Measurements from ENCODE around the gene GPR15. TPM values are rescaled to one million over a fixed set of nuclear protein-coding genes. Genes with fewer than 3 reads are reported as not detected.

The GPR15 gene
- total RNA-seq, 1 donor from 2014 or later, result 2.5 TPM

- intact Hi-C loops (cut with DNase I), result no loop called here
- Histone ChIP-seq H3K4me1 (no peaks in the 10 kb centered on the region), H3K36me3 (no peaks in the 10 kb centered on the region), H3K9me3 (no peaks in the 10 kb centered on the region), H3K4me3 (no peak overlapping the region), H3K27ac (no peak overlapping the region), H3K27me3 (no peaks in the 10 kb centered on the region)
- no peak for TF ChIP-seq CTCF (IDR thresholded peaks at IDR 0.05)
- no peak for ATAC-seq
- no peak for DNase-seq
Measured at GRCh38 chr3:98560911-98561310, 29.1 kb downstream of the GPR15 start.

GRCh38 chr3:98561727-98562521 lies 30.1 kb downstream of the GPR15 start:
- ATAC-seq (no peak), DNase-seq (no peak)
- Histone ChIP-seq H3K36me3 (no peaks in the 10 kb centered on the region), H3K27me3 (no peaks in the 10 kb centered on the region), H3K4me1 (no peaks in the 10 kb centered on the region), H3K9me3 (no peaks in the 10 kb centered on the region), H3K4me3 (no peak overlapping the region), H3K27ac (no peak overlapping the region)
- TF ChIP-seq CTCF (IDR thresholded peaks at IDR 0.05), result no peak
- intact Hi-C loops (cut with DNase I), result no loop called here

- no peak for DNase-seq
- Histone ChIP-seq H3K36me3 (no peaks in the 10 kb centered on the region), H3K4me1 (no peaks in the 10 kb centered on the region), H3K9me3 (no peaks in the 10 kb centered on the region), H3K27ac (no peak overlapping the region), H3K4me3 (no peak overlapping the region), H3K27me3 (no peaks in the 10 kb centered on the region)
- TF ChIP-seq CTCF (IDR thresholded peaks at IDR 0.05), result no peak
- no peak for ATAC-seq
- intact Hi-C loops (cut with DNase I), result no loop called here
Measured at GRCh38 chr3:98563661-98564281, 32.0 kb downstream of the GPR15 start.

- Histone ChIP-seq H3K36me3 (no peaks in the 10 kb centered on the region), H3K4me1 (no peaks in the 10 kb centered on the region), H3K4me3 (no peak overlapping the region), H3K27ac (no peak overlapping the region), H3K27me3 (no peaks in the 10 kb centered on the region), H3K9me3 (no peaks in the 10 kb centered on the region)
- intact Hi-C loops (cut with DNase I), result no loop called here
- no peak for DNase-seq
- no peak for ATAC-seq
- TF ChIP-seq CTCF (IDR thresholded peaks at IDR 0.05), result no peak
Measured at GRCh38 chr3:98564282-98565005, 32.7 kb downstream of the GPR15 start.

- H3K4me1 ChIP-seq, result no peaks in the 10 kb centered on the region
- H3K4me3 ChIP-seq, result no peak overlapping the region
- ATAC-seq (no peak), DNase-seq (no peak)
- no peaks in the 10 kb centered on the region for H3K9me3 ChIP-seq
- TF ChIP-seq CTCF (IDR thresholded peaks at IDR 0.05), result no peak
- no peaks in the 10 kb centered on the region for H3K36me3 ChIP-seq
- no peak overlapping the region for H3K27ac ChIP-seq
- H3K27me3 ChIP-seq, result no peaks in the 10 kb centered on the region
- intact Hi-C loops (cut with DNase I), result no loop called here
Measured at GRCh38 chr3:98565237-98565643, 33.5 kb downstream of the GPR15 start.
